ENCODE measurements around the gene NDUFB3. TPM values are rescaled to one million over a fixed set of nuclear protein-coding genes. Genes with fewer than 3 reads are reported as not detected.

Gene NDUFB3
- 4.3 and 7.4 TPM in 2 replicates for total RNA-seq (2013; cell fraction: nucleolus; rRNA removed)
- 115 and 153 TPM in 2 replicates for total RNA-seq (2014; rRNA removed)
- total RNA-seq (2014; rRNA removed; fragmentation: Illumina TruSeq; extraction: Trizol): 188 and 189 TPM in 2 replicates
- 129 and 146 TPM in 2 replicates for total RNA-seq (2021)
- 209 TPM for polyA plus RNA-seq (2011; ENCODE audit: low read depth)
- 157 and 257 TPM in 2 replicates for polyA plus RNA-seq (2011; rRNA removed)
- polyA plus RNA-seq (2011; cell fraction: cytosol; rRNA removed): 44.7 and 46.5 TPM in 2 replicates
- 46.6 and 51.5 TPM in 2 replicates for polyA plus RNA-seq (2011; cell fraction: nucleus; rRNA removed)
- polyA plus RNA-seq (2012): 113 and 145 TPM in 2 replicates
- 152 and 190 TPM in 2 replicates for polyA plus RNA-seq (2014; fragmentation: Illumina TruSeq; extraction: Trizol)
- polyA plus RNA-seq (2014; fragmentation: Nextera tagmentation; extraction: Ambion mirVana): 1,000 to 10,000 TPM; 1,005 to 1,059 TPM
- polyA plus RNA-seq (2014; rRNA removed): 180 and 186 TPM in 2 replicates
- polyA plus RNA-seq (2016; fragmentation: Nextera tagmentation; extraction: Ambion mirVana): 100 to 1,000 TPM; 665 to 671 TPM
- polyA minus RNA-seq (2011; rRNA and poly(A)+ RNA removed): 14.3 and 23.6 TPM in 2 replicates
- 10.8 and 20.4 TPM in 2 replicates for polyA minus RNA-seq (2011; cell fraction: cytosol; rRNA and poly(A)+ RNA removed)
- polyA minus RNA-seq (2011; cell fraction: nucleus; rRNA and poly(A)+ RNA removed): 4.4 and 5.4 TPM in 2 replicates
- Bru-seq, nascent RNA: percentile 70 among the genes with signal in this experiment
- percentile 72 among the genes with signal in this experiment for BruChase-seq, experiment 1, labeled RNA remaining after a 6-hour chase
- BruChase-seq, experiment 2, labeled RNA remaining after a 2-hour chase: percentile 64 among the genes with signal in this experiment
- long read RNA-seq, experiment 1, transcript NDUFB3-201 (3 exons, 755 nt): major isoform, 73 of 86 reads
- long read RNA-seq, experiment 1, partial matches to known transcripts: 7 of 86 reads
- long read RNA-seq, experiment 1, other reads (novel, unspliced or antisense): 2 of 86 reads
- long read RNA-seq, experiment 2, transcript NDUFB3-204 (4 exons, 547 nt): minor isoform, 7 of 203 reads
- long read RNA-seq, experiment 2, transcript NDUFB3-201 (3 exons, 755 nt): major isoform, 176 of 203 reads
- long read RNA-seq, experiment 2, partial matches to known transcripts: 13 of 203 reads
- long read RNA-seq, experiment 2, other reads (novel, unspliced or antisense): 4 of 203 reads

DNA sequence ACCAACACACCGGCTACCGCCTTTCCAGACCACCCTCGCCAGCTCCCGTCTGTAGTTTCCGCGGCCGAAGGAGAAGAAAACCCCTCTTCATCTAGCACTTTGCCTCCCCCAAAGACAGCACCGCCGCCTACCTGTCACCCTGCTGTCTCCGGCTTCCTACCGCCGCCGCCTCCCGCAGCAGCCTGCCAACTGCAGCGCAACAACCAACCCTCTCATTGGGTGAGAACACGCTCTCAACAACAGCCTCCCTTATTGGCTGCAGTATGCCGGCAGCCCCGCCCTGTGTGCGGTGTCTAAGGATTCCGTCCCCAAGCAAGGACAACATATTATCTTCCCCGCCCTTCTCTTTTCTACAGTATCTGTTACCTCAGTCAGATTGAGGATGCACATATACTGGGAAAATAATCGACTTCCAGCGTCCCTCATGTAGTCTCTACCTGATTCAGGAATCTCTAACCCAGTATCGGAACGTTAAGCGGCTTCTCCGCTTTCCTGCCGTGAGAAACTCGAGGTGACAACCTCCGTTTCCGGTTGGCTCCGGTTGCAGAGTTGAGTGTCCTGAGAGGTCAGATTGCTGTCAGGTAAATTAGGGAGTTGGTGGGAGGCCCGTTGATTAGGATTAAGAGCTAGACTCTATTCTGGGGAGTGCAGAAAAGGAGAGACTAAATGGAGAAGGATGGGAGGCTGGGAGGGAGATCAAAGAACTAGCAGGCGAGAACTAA lies at the start of gene NDUFB3, which contains the start of gene HYCC2:
TSS of gene NDUFB3 (plus strand) at position 523 of the 722 bp plus-strand sequence. CDS start 6,882 bp downstream, outside the sequence.
TSS of gene HYCC2 (minus strand) at position 193 of the 722 bp plus-strand sequence. CDS start 47,662 bp downstream, outside the sequence.
- Histone ChIP-seq H2AFZ (ENCODE audit: control insufficient read depth, low read depth, low read length) (peak within 1 kb of the TSS; percentile 99), H3K9ac (ENCODE audit: control insufficient read depth, insufficient read depth, low read length) (peak within 1 kb of the TSS; percentile 84), H4K20me1 (ENCODE audit: control insufficient read depth, insufficient read depth) (no peaks in the 10 kb centered on the region), H3K9me3 (replicated peaks; ENCODE audit: control insufficient read depth, insufficient read depth, low read length) (no peaks in the 10 kb centered on the region), H3K4me1 (ENCODE audit: control insufficient read depth, insufficient read depth, low read length) (peaks cover 23% of the 10 kb centered on the region), H3K4me2 (ENCODE audit: control insufficient read depth, insufficient read depth) (peak within 1 kb of the TSS; percentile 89), H3K4me3 (peak within 1 kb of the TSS; percentile 80), H3K27ac (ENCODE audit: control insufficient read depth, insufficient read depth) (peak within 1 kb of the TSS; percentile 92), H3K27me3 (replicated peaks in 1 of 2; ENCODE audit: control insufficient read depth in 2 of 2, insufficient read depth in 2 of 2, low read length in 1 of 2) (no peaks in the 10 kb centered on the region), H3K36me3 (ENCODE audit: control insufficient read depth in 2 of 2, insufficient read depth in 2 of 2, low read length in 1 of 2) (no peaks in the 10 kb centered on the region), H3K79me2 (ENCODE audit: control insufficient read depth, insufficient read depth, low read length) (peaks cover 83% of the 10 kb centered on the region)
- ChIA-PET RAD21 (ENCODE audit: unreplicated experiment) (interaction anchor here (0.8 to 6.2 kb wide), 13 partner anchors 34 to 358 kb away, joined by 3 to 45 read pairs (median 5); partner anchors contain the start of genes CASP10, CFLAR, CLK1 and NIF3L1), POLR2A (interaction anchor here (1.3 to 4.5 kb wide), 5 partner anchors 43 to 207 kb away, joined by 3 to 20 read pairs (median 3); partner anchors contain the start of gene CLK1), SMC1A (ENCODE audit: uncharacterized antibody, unreplicated experiment) (interaction anchor here (0.6 to 7.8 kb wide), 15 partner anchors 43 to 175 kb away, joined by 3 to 144 read pairs (median 4); partner anchors contain the start of genes CASP10, CFLAR and ORC2), CTCF (interaction anchor here (0.9 to 8.2 kb wide), 15 partner anchors 19 to 182 kb away, joined by 3 to 256 read pairs (median 5); partner anchors contain the start of genes CASP10, NIF3L1 and ORC2)
- FAIRE-seq: peak; percentile 96
- intact Hi-C loops (cut with micrococcal nuclease; ENCODE audit: unreplicated experiment): loop anchor here (1.0 to 10.0 kb wide), 6 partner anchors 45 to 257 kb away; partner anchors contain the start of genes BZW1 and CFLAR
- no TSS peak for BruUV-seq (replicated peaks)
- ATAC-seq: peak; percentile 97
- DNase-seq (ENCODE audit: low read depth, low spot score): peak; percentile 95
- WGBS (ENCODE audit: insufficient coverage, insufficient replicate concordance, low lambda C conversion rate, missing lambda C conversion rate): under 1% methylated on average over 34 of the region's 34 CpGs
- in situ Hi-C loops (cut with MboI): loop anchor here (5.0 kb wide), 2 partner anchors 106 to 164 kb away; no protein-coding TSS in a partner anchor
- TF ChIP-seq, protein P1, sequence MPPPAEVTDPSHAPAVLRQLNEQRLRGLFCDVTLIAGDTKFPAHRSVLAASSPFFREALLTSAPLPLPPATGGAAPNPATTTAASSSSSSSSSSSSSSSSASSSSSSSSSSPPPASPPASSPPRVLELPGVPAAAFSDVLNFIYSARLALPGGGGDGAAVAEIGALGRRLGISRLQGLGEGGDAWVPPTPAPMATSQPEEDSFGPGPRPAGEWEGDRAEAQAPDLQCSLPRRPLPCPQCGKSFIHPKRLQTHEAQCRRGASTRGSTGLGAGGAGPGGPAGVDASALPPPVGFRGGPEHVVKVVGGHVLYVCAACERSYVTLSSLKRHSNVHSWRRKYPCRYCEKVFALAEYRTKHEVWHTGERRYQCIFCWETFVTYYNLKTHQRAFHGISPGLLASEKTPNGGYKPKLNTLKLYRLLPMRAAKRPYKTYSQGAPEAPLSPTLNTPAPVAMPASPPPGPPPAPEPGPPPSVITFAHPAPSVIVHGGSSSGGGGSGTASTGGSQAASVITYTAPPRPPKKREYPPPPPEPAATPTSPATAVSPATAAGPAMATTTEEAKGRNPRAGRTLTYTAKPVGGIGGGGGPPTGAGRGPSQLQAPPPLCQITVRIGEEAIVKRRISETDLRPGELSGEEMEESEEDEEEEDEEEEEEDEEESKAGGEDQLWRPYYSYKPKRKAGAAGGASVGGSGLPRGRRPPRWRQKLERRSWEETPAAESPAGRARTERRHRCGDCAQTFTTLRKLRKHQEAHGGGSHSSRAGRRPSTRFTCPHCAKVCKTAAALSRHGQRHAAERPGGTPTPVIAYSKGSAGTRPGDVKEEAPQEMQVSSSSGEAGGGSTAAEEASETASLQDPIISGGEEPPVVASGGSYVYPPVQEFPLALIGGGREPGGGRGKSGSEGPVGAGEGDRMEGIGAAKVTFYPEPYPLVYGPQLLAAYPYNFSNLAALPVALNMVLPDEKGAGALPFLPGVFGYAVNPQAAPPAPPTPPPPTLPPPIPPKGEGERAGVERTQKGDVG (CRISPR knock-in tag; IDR thresholded peaks at IDR 0.05): no peak
- peak; percentile 67 for TF ChIP-seq ZNF24 (IDR thresholded peaks at IDR 0.05)
- peak in 1 of 2 experiments; percentile 69; a peak in 2 of 4 replicates for TF ChIP-seq SRF (IDR thresholded peaks at IDR 0.05; ENCODE audit: low read depth in 2 of 2, low read length in 2 of 2)
- peak; percentile 97 for TF ChIP-seq NBN (IDR thresholded peaks at IDR 0.05)
- TF ChIP-seq MXI1 (IDR thresholded peaks at IDR 0.05; ENCODE audit: low read depth, low read length): no peak
- TF ChIP-seq, protein P2, sequence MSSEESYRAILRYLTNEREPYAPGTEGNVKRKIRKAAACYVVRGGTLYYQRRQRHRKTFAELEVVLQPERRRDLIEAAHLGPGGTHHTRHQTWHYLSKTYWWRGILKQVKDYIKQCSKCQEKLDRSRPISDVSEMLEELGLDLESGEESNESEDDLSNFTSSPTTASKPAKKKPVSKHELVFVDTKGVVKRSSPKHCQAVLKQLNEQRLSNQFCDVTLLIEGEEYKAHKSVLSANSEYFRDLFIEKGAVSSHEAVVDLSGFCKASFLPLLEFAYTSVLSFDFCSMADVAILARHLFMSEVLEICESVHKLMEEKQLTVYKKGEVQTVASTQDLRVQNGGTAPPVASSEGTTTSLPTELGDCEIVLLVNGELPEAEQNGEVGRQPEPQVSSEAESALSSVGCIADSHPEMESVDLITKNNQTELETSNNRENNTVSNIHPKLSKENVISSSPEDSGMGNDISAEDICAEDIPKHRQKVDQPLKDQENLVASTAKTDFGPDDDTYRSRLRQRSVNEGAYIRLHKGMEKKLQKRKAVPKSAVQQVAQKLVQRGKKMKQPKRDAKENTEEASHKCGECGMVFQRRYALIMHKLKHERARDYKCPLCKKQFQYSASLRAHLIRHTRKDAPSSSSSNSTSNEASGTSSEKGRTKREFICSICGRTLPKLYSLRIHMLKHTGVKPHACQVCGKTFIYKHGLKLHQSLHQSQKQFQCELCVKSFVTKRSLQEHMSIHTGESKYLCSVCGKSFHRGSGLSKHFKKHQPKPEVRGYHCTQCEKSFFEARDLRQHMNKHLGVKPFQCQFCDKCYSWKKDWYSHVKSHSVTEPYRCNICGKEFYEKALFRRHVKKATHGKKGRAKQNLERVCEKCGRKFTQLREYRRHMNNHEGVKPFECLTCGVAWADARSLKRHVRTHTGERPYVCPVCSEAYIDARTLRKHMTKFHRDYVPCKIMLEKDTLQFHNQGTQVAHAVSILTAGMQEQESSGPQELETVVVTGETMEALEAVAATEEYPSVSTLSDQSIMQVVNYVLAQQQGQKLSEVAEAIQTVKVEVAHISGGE (CRISPR knock-in tag; IDR thresholded peaks at IDR 0.05): peak; percentile 98
- TF ChIP-seq ATF7 (IDR thresholded peaks at IDR 0.05; ENCODE audit: low read depth): peak; percentile 86
- no peak for TF ChIP-seq JUND (IDR thresholded peaks at IDR 0.05; ENCODE audit: low read depth, low read length)
- no peak for TF ChIP-seq SUZ12 (IDR thresholded peaks at IDR 0.05; ENCODE audit: unreplicated experiment)
- TF ChIP-seq DPF2 (IDR thresholded peaks at IDR 0.05): peak; percentile 51; the same call in 1 of the 2 replicates
- TF ChIP-seq TBL1XR1 (IDR thresholded peaks at IDR 0.05; ENCODE audit: low read depth, low read length): peak; percentile 67; the same call in 1 of the 2 replicates
